Astrocyte (in vitro differentiated cells and primary cell): ENCODE data around the gene GON4L. TPM values are rescaled to one million over a fixed set of nuclear protein-coding genes. Genes with fewer than 3 reads are reported as not detected.

ENCODE experiments used
- DNase-seq: peaks from one replicate; pipeline ENCODE4 v3.0.0-alpha.2; 2010; ENCODE audit warnings: low read depth
- FAIRE-seq: peaks from 2 replicates; lab custom pipeline; 2011; peaks lifted over from hg19 to GRCh38; lab: Jason Lieb, UNC
- H2AFZ ChIP-seq: 2 replicates; pipeline ENCODE4 v1.6.0; 2012; ENCODE audit warnings: low read depth, low read length, inconsistent platforms
- H3K27ac ChIP-seq: 2 replicates; pipeline ENCODE4 v1.5.1; 2011; ENCODE audit warnings: low read depth, low read length, inconsistent platforms
- H3K27me3 ChIP-seq: 2 replicates; pipeline ENCODE4 v1.6.0; 2011; ENCODE audit warnings: low read length, inconsistent platforms; ENCODE audit not compliant: insufficient read depth
- H3K36me3 ChIP-seq: 2 replicates; pipeline ENCODE4 v1.5.1; 2011; ENCODE audit warnings: low read length, inconsistent platforms; ENCODE audit not compliant: insufficient read depth
- H3K4me1 ChIP-seq: 2 replicates; pipeline ENCODE4 v1.5.1; 2011; ENCODE audit warnings: low read length, inconsistent platforms; ENCODE audit not compliant: insufficient read depth
- H3K4me2 ChIP-seq: 2 replicates; pipeline ENCODE4 v1.6.0; 2012; ENCODE audit warnings: low read length, inconsistent platforms
- H3K4me3 ChIP-seq: 2 replicates; pipeline ENCODE4 v1.5.1; 2011; ENCODE audit warnings: low read depth, mild to moderate bottlenecking, low read length, inconsistent platforms; ENCODE audit not compliant: insufficient read depth
- H3K79me2 ChIP-seq: 2 replicates; pipeline ENCODE4 v1.6.0; 2012; ENCODE audit warnings: mild to moderate bottlenecking, low read length, inconsistent platforms; ENCODE audit not compliant: insufficient read depth
- H3K9ac ChIP-seq: 2 replicates; pipeline ENCODE4 v1.6.0; 2012; ENCODE audit warnings: mild to moderate bottlenecking, low read length, inconsistent platforms
- H3K9me3 ChIP-seq: 2 replicates; pipeline ENCODE4 v1.5.1; 2012; ENCODE audit warnings: low read depth, mild to moderate bottlenecking, low read length, inconsistent platforms; ENCODE audit not compliant: insufficient read depth
- H4K20me1 ChIP-seq: 2 replicates; pipeline ENCODE4 v1.6.0; 2012; ENCODE audit warnings: low read length, inconsistent platforms; ENCODE audit not compliant: insufficient read depth
- H3K27ac Mint-ChIP-seq: one replicate; pipeline ENCODE4 v1.8.0; 2021; ENCODE audit warnings: mild to moderate bottlenecking, mixed read lengths; ENCODE audit not compliant: unreplicated experiment
- H3K27me3 Mint-ChIP-seq: one replicate; pipeline ENCODE4 v1.8.0; 2021; ENCODE audit warnings: low read depth, mixed read lengths; ENCODE audit not compliant: unreplicated experiment
- H3K36me3 Mint-ChIP-seq: one replicate; pipeline ENCODE4 v1.8.0; 2021; ENCODE audit warnings: low read depth, mixed read lengths; ENCODE audit not compliant: unreplicated experiment
- H3K4me1 Mint-ChIP-seq: one replicate; pipeline ENCODE4 v1.8.0; 2021; ENCODE audit warnings: low read depth, mixed read lengths; ENCODE audit not compliant: unreplicated experiment
- H3K4me3 Mint-ChIP-seq: one replicate; pipeline ENCODE4 v1.8.0; 2021; ENCODE audit warnings: mild to moderate bottlenecking, moderate library complexity, mixed read lengths; ENCODE audit not compliant: unreplicated experiment
- H3K9me3 Mint-ChIP-seq: one replicate; pipeline ENCODE4 v1.8.0; 2021; ENCODE audit warnings: mild to moderate bottlenecking, mixed read lengths; ENCODE audit not compliant: unreplicated experiment
- EZH2 ChIP-seq: IDR thresholded peaks from 2 replicates; pipeline ENCODE4 v1.6.1; 2012; ENCODE audit warnings: mild to moderate bottlenecking, low read length, inconsistent platforms; ENCODE audit not compliant: insufficient read depth
- total RNA-seq: library from RNA; stranded (reverse); gene quantifications from 2 replicates; pipeline ENCODE4 v1.2.1, GENCODE V29; 2021
- TF ChIP-seq, protein P1 (sequence below): IDR thresholded peaks from 2 replicates; pipeline ENCODE4 v1.5.1; 2011; ENCODE audit warnings: low read depth, mild to moderate bottlenecking, inconsistent platforms, low read length, moderate library complexity; ENCODE audit not compliant: insufficient read depth

Gene GON4L
- total RNA-seq, 1 donor from 2014 or later = 52.8 TPM

GRCh38 chr1:155856257-155856974 is 598 bp downstream of the GON4L start:
- peak overlapping the region; percentile 98 for H2AFZ ChIP-seq

DNA sequence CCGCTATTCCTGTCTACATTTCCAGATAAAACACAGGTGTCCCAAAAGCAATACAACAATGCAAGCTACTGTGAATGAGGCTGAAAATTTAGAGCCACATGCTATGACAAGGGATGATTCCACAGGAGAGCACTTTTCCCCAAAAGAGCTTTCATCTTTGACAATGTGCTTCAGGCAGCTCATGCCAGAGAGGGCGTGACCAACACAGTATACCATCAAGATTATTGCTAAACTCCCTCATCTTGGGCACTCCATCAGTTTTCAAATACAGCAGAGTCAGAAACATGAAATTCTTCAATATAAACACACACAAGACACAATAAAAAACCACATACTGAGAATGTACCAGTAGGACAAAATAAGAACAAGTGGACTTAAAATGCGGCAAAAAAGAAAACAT is 6.7 kb downstream of the GON4L start:
- Mint-ChIP-seq H3K4me1 (peaks cover 6% of the 10 kb centered on the region), H3K27me3 (no peaks in the 10 kb centered on the region), H3K9me3 (no peaks in the 10 kb centered on the region), H3K27ac (no peak overlapping the region), H3K4me3 (no peak overlapping the region), H3K36me3 (peaks cover 26% of the 10 kb centered on the region)
- H3K79me2 ChIP-seq = peaks cover 94% of the 10 kb centered on the region
- H4K20me1 ChIP-seq = peaks cover 48% of the 10 kb centered on the region
- no peak overlapping the region for H3K9ac ChIP-seq
- H3K9me3 ChIP-seq = no peaks in the 10 kb centered on the region
- peaks cover 16% of the 10 kb centered on the region for H3K36me3 ChIP-seq
- FAIRE-seq (no peak), DNase-seq (no peak)
- H3K4me3 ChIP-seq = no peak overlapping the region
- no peaks in the 10 kb centered on the region for H3K27me3 ChIP-seq
- TF ChIP-seq EZH2 = no peak
- TF ChIP-seq, protein P1, sequence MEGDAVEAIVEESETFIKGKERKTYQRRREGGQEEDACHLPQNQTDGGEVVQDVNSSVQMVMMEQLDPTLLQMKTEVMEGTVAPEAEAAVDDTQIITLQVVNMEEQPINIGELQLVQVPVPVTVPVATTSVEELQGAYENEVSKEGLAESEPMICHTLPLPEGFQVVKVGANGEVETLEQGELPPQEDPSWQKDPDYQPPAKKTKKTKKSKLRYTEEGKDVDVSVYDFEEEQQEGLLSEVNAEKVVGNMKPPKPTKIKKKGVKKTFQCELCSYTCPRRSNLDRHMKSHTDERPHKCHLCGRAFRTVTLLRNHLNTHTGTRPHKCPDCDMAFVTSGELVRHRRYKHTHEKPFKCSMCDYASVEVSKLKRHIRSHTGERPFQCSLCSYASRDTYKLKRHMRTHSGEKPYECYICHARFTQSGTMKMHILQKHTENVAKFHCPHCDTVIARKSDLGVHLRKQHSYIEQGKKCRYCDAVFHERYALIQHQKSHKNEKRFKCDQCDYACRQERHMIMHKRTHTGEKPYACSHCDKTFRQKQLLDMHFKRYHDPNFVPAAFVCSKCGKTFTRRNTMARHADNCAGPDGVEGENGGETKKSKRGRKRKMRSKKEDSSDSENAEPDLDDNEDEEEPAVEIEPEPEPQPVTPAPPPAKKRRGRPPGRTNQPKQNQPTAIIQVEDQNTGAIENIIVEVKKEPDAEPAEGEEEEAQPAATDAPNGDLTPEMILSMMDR = no peak
- H3K4me2 ChIP-seq = no peak overlapping the region
- no peak overlapping the region for H3K27ac ChIP-seq
- no peaks in the 10 kb centered on the region for H3K4me1 ChIP-seq
- H2AFZ ChIP-seq = no peak overlapping the region

More at GRCh38 chr1:155856257-155856974, 598 bp downstream of the GON4L start:
- DNase-seq (no peak), FAIRE-seq (no peak)
- Histone ChIP-seq H3K27me3 (no peaks in the 10 kb centered on the region), H3K4me2 (peak overlapping the region; percentile 85), H3K9ac (peak overlapping the region; percentile 98), H3K36me3 (peaks cover 12% of the 10 kb centered on the region), H3K4me1 (peaks cover 14% of the 10 kb centered on the region), H4K20me1 (peaks cover 14% of the 10 kb centered on the region), H3K4me3 (peak overlapping the region; percentile 97), H3K79me2 (peaks cover 53% of the 10 kb centered on the region), H3K27ac (peak overlapping the region; percentile 89), H3K9me3 (no peaks in the 10 kb centered on the region)
- Mint-ChIP-seq H3K27me3 (no peaks in the 10 kb centered on the region), H3K4me3 (peak overlapping the region; percentile 93), H3K4me1 (peaks cover 12% of the 10 kb centered on the region), H3K27ac (peak overlapping the region; percentile 89), H3K9me3 (no peaks in the 10 kb centered on the region), H3K36me3 (peaks cover 14% of the 10 kb centered on the region)
- no peak for TF ChIP-seq EZH2
- TF ChIP-seq, protein P1 = no peak
